A172 (cell line): ENCODE results near the gene FLT4. TPM values are rescaled to one million over a fixed set of nuclear protein-coding genes. Genes with fewer than 3 reads are reported as not detected.

Experiments
- DNase-seq: peaks from one replicate; pipeline ENCODE4 v3.0.0-alpha.2; 2015; ENCODE audit warnings: low spot score
- total RNA-seq: library from RNA; depleted of rRNA; stranded (reverse); fragments of >200 nt; shearing (Covaris generic); gene quantifications from 2 replicates; pipeline ENCODE4 v1.2.3, GENCODE V29; 2014

Gene FLT4
- total RNA-seq, 1 experiment from 2014 or later, result 11.5 TPM

DNA sequence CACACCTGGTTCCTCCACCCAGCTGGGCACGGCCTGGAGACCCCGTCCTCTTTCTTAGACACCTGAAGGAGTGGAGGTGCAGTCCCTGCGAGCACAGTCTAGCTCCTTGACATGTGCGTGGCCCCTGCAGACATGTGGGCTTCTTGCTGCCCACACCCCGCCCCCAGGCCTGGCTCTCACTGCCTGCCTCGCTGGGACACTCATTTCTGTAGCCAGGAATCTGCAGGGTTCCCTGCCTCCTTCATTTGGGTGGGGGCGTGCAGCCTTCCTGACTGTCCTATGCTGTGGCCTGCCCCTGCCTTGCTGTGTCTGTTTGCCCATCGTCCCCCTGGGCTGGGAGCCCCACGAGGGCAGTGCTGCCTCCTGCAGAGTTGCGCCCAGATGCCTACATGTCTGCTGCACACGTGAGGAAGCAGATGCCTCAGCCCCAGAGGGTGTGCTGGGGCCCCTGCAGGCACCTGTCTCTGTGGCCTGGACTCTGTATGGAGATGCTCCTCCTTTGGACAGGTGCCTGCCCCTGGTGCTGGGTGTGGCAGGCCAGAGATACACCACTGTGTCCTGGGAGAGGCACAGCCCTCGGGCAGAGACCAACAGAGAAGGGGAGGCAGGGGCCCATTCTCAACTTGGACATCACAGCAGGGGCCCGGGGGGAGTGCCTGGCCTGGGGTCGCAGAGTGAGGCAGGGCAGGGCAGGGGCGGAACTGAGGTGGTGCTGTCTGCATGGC lies 22.6 kb downstream of the FLT4 start:
- DNase-seq, result no peak

DNA sequence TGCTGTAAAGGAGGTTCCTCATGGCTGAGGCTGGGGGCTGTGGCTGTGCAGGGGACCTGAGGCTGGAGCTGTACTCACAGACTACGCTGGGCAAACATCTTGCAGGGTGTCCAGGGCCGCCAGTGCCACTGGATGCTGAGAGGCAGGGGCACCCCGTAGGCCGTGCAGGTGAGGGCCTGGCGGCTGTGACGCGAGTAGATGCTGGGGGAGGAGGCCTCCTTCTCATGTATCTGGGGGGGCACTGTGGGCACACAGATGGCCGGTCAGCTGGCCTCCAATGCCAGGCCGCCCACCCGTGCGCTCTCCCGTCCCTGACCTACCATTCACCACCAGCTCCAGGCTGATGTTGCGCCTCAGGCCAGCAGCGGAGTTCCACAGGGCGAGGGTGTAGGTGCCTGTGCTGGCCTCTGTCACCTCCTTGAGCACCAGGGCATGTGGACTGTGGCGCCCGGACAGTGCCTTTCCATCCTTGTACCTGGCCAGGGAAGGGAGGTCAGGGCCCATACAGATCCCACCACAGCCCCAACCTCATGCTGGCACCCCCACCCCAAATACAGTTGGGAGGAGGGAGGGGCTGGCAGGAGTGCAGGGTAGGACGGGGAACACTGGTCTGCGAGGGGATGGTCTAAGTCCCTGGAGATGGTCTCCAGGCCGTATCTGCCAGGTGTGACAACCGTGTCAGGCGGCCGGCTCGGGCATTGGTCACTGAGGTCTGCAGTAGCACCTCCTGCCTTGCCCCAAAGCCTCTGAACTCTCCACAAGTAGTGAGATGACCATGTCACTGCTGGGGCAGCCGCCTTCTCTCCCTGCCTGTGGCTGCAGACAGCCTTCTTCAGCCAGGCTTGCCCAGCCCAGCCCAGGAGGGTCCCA lies 23.4 kb downstream of the FLT4 start:
- DNase-seq, result no peak

DNA sequence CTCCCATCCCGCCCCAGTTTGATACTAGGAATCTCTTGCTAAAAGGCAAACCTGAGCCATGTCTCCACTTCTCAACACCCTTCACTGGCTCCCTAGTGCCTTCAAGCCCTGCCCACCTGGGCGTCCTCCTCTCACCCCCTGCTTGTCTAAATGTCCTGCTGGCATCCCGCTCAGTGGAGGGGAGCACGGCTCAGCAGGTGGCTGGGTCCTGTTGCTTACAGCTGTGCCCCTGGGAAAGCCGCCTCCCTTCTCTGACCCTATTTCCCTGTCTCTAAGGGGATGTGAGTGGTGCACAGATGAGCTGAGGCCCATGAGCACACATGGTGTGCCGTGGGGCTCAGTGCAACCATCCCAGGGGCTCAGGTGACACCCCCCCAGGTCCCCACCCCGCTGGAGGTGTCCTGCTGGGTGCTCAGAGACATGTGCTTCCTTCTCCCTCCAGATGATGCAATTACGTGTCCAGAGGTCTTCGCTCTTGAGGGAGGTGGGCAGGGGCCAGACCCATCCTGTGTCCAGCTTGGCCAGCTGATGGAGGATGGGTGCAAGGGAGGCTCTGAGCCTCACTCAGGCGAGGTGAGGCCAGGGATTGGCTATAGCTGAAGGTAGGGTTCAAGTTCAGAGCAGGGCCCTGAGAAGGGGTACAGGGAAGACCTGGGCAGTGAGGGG lies 24.1 kb downstream of the FLT4 start:
- DNase-seq, result no peak

DNA sequence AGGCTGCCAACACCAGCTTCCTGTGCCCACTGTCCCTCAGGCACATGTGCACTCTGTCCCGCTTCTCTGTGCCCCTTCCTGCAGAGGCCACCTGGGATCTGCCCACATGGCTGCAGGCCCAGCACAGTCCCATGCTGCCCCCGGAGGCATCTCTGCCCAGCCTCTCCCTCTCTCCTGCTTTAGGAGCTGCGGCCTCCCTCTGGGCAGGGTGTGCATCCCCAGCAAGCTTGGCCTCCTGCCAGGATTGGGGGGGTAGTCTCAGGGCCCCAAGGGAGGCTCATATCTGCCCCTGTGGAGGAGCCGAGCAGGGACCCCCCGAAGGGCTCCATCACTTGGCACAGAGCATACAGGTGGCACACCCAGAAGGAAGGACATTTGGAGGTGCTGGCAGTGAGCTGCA lies 24.8 kb downstream of the FLT4 start:
- no peak for DNase-seq

DNA sequence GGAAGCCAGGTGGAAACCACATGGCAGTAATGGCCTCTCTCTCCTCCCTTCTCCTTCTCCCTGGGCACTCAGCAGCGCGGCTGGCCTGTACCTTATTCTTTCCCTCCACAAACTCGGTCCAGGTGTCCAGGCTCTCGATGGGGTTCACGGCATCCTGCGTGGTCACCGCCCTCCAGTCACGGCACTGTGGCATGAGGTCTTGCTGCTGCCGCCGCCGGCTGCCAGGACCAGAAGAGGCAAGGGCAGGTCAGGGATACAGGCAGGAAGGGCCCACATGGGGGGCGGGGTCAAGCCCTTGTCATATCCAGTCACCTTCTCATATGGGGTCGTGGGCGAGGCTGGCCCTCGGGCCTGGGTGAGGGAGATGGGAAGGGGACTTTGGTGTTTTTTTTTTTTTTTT lies 25.6 kb downstream of the FLT4 start:
- no peak for DNase-seq

DNA sequence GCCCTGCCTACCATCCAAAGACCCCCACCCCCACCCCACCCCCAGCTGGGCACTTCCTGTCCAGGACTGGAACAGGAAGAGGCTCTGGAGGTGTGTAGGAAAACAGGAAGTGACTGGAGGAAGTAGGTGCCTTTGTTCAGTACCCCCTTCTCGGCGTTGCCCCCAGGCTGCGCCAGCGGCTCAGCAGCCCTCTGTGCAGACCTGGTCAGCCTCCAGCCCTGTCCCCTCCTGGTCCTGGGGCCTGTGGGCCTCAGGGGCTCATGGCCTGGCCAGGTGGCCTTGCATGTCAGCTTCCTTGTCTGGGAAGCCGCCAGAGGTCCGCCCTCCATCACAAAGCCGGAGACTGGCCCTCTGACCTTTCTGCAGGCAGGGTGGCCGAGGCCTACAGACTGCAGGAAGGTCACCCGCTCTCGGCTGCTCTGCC lies 26.0 kb downstream of the FLT4 start:
- no peak for DNase-seq

DNA sequence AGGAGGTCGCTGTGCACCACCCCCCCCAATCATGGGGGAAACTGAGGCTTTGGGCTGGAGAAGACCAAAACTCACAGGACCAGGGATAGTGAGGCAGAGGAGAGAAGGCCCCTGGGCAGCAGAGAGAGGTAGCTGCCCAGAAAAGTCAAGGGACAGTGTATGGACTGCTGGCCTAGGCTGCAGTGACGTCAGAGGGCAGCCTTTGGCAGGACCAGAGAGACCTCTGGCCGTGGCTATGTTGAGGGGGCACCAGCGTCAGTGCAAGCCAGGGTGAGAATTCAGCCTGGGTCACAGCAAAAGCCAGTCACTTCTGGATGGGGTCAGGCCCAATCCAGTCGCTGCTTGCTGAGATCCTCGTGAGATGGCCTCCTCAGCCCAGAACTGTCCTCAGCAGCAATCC lies 26.5 kb downstream of the FLT4 start:
- no peak for DNase-seq

DNA sequence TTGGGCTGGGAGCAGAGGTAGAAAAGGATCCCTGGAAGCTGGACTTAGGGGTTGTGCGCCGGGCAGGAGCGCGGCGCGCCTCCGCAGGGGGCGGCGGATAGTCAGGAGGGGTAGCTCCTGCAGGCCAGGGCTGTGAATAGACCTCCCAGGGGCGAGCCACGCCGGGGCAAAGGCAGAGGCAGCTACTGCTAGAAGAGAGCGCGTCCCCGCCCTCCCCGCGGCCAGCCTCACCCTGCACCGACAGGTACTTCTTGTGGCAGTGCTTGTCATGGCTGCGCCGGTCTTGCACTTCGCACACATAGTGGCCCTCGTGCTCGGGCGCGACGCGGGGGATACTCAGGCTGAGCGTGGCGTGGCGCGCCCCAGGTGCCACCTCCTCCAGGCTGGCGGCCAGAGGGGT lies 28.1 kb downstream of the FLT4 start:
- DNase-seq, result no peak

DNA sequence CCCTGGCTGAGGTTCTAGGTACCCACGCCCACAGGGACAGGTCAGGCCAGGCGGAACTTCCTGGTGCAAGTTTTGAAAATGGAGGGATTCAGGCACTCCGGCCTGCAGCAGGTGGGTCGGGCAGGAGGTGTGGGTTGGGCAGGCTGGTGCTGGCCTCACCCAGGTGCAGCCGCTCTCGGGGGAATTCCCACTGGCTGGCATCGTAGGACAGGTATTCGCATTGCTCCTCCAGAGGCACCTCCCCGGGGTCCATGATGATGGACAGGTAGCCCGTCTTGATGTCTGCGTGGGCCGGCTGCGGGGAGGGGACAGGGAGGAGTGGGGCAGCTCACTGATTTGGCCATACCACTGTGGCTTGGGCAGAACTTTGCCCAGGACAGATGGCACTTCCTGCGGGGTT lies 29.4 kb downstream of the FLT4 start:
- no peak for DNase-seq

DNA sequence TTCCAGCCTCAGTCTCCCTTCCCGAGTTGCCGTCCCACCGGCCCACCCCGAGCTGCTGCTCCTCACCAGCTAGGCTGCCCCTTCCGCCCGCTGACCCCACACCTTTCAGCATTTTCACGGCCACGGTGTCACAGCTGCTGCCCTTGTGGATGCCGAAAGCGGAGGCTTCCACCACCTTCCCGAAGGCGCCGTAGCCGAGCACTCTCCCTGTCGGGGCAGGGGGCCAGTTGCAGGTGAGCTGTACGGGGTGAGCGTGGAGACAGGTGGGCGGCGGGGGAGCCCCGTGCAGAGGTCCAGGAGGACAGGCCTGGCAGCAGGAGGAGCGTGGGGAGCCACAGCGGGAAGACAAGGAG lies 29.9 kb downstream of the FLT4 start:
- DNase-seq, result no peak

DNA sequence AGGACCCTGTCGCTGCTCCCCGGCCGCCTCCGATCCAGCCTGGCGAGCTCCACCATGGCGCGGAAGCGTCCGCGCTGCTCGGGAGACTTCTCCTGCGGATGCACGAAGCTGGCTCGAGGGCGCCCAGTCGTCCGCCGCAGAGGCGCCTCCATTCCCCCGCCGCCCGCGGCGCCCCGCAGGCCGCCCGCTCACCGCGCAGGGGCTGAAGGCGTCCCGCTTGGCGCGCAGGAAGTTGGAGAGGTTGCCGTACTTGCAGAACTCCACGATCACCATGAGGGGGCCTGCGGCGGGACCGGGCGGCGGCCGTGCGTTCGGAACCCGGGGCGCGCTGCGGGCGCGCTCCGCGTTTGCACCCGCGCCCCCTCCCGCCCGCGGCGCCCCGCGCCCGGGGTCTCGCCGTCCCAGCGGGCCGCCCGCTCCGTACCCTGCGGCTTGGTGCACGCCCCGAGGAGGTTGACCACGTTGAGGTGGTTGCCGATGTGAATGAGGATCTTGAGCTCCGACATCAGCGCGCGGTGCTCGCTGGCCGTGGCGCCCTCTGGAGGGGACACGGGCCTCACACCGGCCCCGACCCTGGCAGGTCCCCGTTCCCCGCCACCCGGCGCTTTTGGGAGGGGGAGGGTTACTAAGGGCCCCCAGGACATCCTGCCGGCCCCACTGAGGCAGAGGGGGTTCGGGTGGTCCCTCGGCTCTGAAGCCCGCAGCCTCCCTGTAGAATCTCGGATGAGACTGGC lies 30.4 kb downstream of the FLT4 start:
- DNase-seq, result no peak

DNA sequence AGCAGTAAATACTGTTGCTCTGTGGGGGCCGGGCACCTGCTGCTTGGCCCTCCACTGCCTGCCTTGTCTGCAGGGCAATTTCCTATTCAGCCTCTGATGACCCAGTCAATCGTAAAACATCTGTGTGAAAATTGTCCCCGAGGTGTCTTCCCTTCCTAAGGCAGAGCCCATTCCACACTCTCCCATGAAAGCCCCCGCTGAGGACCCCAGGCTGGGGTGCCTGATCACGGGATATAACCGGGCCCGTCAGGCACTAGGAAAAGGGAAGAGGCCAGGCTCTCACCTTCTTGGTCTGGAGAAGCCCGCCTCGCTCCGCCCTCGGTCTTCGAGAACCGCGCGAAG lies 30.9 kb downstream of the FLT4 start:
- no peak for DNase-seq

DNA sequence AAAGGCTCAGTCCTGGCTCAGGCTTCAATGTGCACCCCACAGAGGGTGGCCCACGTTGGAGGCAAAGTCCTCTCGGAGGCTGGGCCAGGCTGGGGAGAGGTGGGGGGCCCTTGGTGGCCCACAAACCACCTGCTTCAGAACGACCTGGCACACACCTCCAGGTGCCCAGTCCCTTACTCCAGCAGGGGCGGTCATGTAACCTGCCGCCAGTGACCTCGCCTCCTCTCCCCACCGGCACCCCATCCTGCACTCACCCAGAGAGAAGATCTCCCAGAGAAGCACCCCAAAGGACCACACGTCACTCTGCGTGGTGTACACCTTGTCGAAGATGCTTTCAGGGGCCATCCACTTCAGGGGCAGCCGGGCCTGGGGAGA lies 35.6 kb downstream of the FLT4 start:
- no peak for DNase-seq

DNA sequence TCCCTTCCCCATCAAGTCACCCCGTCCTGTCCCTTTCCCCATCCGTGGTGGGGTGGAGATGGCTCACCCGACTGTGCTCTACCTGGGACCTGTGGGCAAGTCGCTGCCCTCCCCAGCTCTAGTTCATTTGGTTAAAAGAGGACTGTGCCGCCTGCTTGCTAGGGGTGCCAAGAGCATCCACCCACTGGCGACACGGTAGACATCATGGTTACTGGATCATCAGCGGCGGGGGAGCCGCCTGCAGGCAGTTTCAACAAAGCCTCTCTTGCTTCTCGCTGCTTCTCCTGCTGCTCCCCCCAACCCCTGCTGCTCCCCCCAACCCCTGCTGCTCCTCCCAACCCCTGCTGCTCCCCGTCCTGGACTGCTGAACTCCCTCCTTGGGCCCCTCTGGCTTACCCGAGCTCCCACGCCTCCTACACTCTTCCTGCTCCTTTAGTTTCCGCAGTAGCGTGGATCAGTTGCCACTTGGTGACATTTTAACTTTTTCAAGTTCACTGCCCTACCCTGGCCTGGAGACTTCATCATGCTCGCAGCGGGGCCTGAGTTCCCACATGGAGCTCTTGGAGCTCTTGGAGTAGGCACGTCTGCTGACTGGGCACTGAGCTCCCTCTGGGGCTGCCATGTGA lies 36.1 kb downstream of the FLT4 start:
- DNase-seq, result no peak

DNA sequence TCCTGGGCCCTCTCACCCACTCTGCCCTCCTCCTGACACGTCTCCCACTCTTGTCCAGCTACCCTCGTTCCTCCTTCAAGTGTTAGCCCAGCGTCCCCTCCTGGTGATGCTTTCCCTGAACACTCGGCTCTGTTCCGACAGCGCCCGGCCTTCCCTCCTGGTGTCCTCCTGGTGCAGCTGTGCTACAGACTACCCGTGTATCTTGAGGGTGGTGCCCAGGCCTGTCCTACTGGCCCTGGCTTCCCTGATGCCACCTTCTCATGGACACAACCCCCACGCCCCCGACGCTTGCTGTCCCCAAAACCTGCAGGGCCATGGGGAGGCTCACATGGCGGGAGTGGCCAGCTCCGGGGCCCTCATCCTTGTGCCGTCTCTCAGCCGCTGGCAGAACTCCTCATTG lies 36.7 kb downstream of the FLT4 start:
- no peak for DNase-seq

DNA sequence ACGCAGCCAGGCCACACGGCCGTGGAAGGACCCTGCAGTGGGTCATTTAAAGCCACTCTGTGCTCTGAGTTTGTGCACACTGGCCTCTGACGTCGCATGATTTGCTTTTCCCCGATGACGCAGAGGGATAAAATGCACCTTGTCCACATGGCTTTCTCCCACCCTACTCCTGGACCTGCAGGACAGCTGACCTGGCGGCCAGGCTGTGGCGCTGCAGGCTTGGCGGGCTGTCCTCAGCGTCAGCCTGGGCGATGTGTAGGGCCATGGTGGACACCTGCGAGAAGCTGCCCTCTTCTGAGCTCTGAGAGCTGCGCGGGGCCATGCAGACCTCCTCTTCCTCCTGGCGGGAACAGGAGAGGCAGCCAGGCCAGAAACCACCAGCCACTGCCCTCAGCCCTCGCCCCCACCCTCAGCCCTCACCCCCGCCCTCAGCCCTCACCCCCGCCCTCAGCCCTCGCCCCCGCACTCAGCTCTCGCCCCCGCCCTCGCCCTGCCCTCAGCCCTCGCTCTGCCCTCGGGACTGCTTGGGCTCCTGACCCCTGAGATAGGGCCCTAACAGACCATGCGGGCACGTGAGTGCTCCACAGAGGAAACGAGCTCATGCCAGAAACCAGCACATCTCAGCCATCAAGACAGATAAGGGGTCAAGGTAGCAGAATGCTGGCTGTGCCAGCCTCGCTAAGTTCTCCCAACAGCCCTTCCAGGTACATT lies 38.1 kb downstream of the FLT4 start:
- DNase-seq, result no peak

DNA sequence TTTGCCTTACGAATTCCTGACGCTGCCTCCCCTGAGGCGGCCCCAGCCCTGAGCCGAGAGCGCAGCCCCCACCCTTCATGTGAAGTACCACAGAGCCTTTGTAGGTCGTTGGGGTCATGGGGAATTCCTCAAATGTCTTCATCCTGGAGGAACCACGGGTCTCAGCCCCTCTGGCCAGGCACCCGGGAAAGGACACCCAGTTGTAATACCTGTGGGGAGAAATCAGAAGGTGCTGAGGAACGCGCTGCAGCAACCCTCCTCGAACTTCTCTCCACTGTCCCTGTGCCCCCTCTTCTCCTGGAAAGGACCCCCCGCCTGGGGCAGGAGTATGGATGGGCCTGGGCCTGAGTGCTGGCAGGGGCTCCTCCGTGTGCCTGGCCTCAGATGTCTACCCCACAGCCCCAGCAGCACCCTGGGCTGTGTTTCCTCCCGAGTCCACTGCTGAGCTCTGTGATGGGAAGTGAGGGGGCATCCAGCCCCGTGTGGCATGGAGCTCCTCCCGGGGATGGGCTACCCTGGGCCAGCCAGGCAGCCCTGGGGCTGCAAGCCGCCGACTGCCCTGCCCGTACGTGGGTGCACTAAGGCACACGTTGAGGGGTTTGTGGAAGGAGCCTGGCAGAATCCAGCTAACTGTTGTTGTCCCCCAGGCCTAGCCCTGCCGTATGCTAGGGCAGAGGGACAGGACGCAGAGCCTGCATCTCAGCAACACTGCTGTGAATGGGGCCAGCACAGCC lies 39.4 kb downstream of the FLT4 start:
- no peak for DNase-seq

DNA sequence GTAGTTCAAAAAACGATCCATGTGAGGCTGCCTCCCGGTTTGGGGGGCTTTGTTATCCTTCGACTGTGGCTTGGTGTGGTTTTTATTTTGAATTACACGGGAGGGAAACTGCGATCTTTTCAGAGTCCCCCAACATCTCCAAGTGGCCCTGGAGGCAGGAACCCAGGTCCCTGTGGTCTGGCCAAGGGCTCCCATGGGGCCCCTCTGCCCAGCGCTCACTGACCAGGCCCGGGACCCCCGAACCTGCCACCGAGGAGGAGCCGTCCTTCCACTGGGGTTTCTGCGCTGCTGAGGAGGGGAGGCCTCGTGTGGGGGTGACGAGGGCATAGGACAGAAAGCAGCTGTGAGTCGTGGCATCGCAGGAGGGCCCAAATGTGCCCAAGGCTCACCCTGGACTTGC lies 40.0 kb downstream of the FLT4 start:
- DNase-seq, result no peak

DNA sequence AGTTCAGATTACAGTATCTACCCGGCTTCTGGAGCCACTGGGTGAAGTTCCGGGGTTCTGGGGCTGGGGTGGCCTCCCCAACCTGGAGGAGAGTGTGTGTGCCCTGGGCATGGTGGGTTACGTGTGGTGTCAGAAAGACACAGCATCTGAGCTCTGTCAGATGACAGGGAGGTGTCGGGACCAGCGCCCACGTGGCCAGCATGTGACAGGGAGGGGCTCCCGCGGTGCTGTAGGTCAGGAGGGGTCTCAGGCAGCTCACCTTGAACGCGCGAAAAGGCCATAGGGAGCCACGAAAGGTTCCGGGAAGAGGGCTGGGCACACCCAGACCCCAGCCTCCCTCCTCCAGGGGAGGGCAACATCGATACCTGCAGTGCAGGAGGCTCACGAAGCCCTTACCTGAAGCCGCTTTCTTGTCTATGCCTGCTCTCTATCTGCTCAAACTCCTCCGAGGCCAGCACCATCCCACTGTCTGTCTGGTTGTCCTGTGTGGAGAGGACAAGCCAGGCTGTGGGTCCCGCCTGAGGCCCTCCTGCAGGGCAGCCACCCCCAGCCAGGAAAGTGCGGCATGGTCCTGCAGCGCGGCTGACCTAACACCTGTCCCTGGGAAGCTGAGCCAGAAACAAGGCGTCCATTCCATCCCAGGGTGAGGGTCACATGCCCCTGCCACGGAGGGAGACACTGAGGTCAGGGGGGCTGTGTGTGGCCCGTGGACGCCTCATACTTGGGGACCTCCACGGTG lies 40.7 kb downstream of the FLT4 start:
- DNase-seq, result no peak
